A549 (cell line): Measurements from ENCODE around the gene DDX43. TPM values are rescaled to one million over a fixed set of nuclear protein-coding genes. Genes with fewer than 3 reads are reported as not detected.

Source experiments
- ATAC-seq, 2 experiments: fragments of 200-7000 bp in 1 of 2; fragments of >200 bp in 1 of 2; cut with Nextera tagmentation in 1 of 2; cut with Tn5 transposase in 1 of 2; 3 replicates each; pipeline versions ENCODE4 v1.8.0 to v1.9.1; 2018 to 2020; ENCODE audit warnings: mild to moderate bottlenecking in 1 of 2, moderate library complexity in 1 of 2
- CTCF ChIA-PET: fragments of 300-600 bp; sonication (Branson Sonifier 250); formaldehyde crosslinking; extraction: SDS; loops from one replicate; lab custom pipeline; 2021; ENCODE audit warnings: antibody characterized with exemption, inconsistent platforms; lab: Yijun Ruan, JAX
- POLR2A ChIA-PET: fragments of 350-600 bp; formaldehyde crosslinking; extraction: SDS; loops from one replicate; lab custom pipeline; 2021; ENCODE audit warnings: antibody characterized with exemption, inconsistent platforms; lab: Yijun Ruan, JAX
- DNase-seq, 2 experiments: peaks; one replicate each; pipeline versions ENCODE4 v3.0.0 to v3.0.0-alpha.2; 2011 to 2016; ENCODE audit warnings: low read depth in 1 of 2, low spot score in 1 of 2
- FAIRE-seq: peaks from 2 replicates; lab custom pipeline; 2011; peaks lifted over from hg19 to GRCh38; lab: Jason Lieb, UNC
- H3K27ac ChIP-seq, 2 experiments: fragments of >200 bp; sonication (Bioruptor Twin); formaldehyde crosslinking; 3 replicates each; pipeline ENCODE4 v1.5.1; 2016 to 2017
- H3K4me1 ChIP-seq: fragments of >200 bp; sonication (Bioruptor Twin); formaldehyde crosslinking; 3 replicates; pipeline ENCODE4 v1.6.1; 2016
- H3K4me2 ChIP-seq: fragments of >200 bp; sonication (Bioruptor Twin); formaldehyde crosslinking; 3 replicates; pipeline ENCODE4 v1.6.1; 2016
- H3K4me3 ChIP-seq: fragments of >200 bp; sonication (Bioruptor Twin); formaldehyde crosslinking; 3 replicates; pipeline ENCODE4 v1.5.1; 2016
- H3K9me3 ChIP-seq: fragments of >200 bp; sonication (Bioruptor Twin); formaldehyde crosslinking; 3 replicates; pipeline ENCODE4 v1.6.1; 2016
- EHMT2 ChIP-seq: fragments of 200-600 bp; sonication (generic); IDR thresholded peaks from 2 replicates; pipeline ENCODE4 v1.6.1; 2016; ENCODE audit warnings: antibody characterized with exemption, low read depth, mild to moderate bottlenecking, moderate library complexity
- EP300 ChIP-seq, 2 experiments: fragments of >200 bp; sonication (Bioruptor Twin); formaldehyde crosslinking; IDR thresholded peaks; 2 replicates in 1 of 2; 3 replicates in 1 of 2; pipeline ENCODE4 v1.6.1; 2016 to 2017
- FOSB ChIP-seq: fragments of 250-450 bp; sonication (Bioruptor Pico); IDR thresholded peaks from 2 replicates; pipeline ENCODE4 v1.5.0; 2020; ENCODE audit warnings: mild to moderate bottlenecking, moderate library complexity
- HES2 ChIP-seq: fragments of >200 bp; sonication (Bioruptor Twin); formaldehyde crosslinking; IDR thresholded peaks from 2 replicates; pipeline ENCODE4 v1.6.1; 2016
- HMGXB4 ChIP-seq: fragments of 250-450 bp; sonication (Bioruptor Pico); IDR thresholded peaks from 2 replicates; pipeline ENCODE4 v1.5.0; 2021; ENCODE audit warnings: mild to moderate bottlenecking, moderate library complexity, borderline replicate concordance
- HOXA7 ChIP-seq: fragments of 250-450 bp; sonication (Bioruptor Pico); IDR thresholded peaks from 2 replicates; pipeline ENCODE4 v1.5.0; 2020; ENCODE audit warnings: mild to moderate bottlenecking, moderate library complexity
- HOXB5 ChIP-seq: fragments of 250-450 bp; sonication (Bioruptor Pico); IDR thresholded peaks from 2 replicates; pipeline ENCODE4 v1.5.0; 2020; ENCODE audit warnings: mild to moderate bottlenecking, moderate library complexity
- JUN ChIP-seq, 2 experiments: fragments of >200 bp; sonication (Bioruptor Twin); formaldehyde crosslinking; IDR thresholded peaks; 2 replicates in 1 of 2; 3 replicates in 1 of 2; pipeline ENCODE4 v1.6.1; 2016 to 2017
- KDM1A ChIP-seq: fragments of 200-600 bp; sonication (generic); IDR thresholded peaks from 2 replicates; pipeline ENCODE4 v1.6.1; 2016; ENCODE audit warnings: low read depth, mild to moderate bottlenecking
- MAZ ChIP-seq: fragments of 150-350 bp; IDR thresholded peaks from 2 replicates; pipeline ENCODE4 v1.6.1; 2014; ENCODE audit warnings: antibody characterized with exemption, low read depth, low read length, borderline replicate concordance
- MYC ChIP-seq: IDR thresholded peaks from 2 replicates; pipeline ENCODE4 v1.6.1; 2012; ENCODE audit warnings: mild to moderate bottlenecking, inconsistent platforms, low read length, improper control_type of control experiment, borderline replicate concordance
- NPAS2 ChIP-seq: fragments of 250-450 bp; sonication (Bioruptor Pico); IDR thresholded peaks from 2 replicates; pipeline ENCODE4 v1.8.0; 2022; ENCODE audit warnings: mild to moderate bottlenecking, moderate library complexity, borderline replicate concordance
- NR3C1 ChIP-seq: fragments of >200 bp; sonication (Bioruptor Twin); formaldehyde crosslinking; IDR thresholded peaks from 3 replicates; pipeline ENCODE4 v1.6.1; 2017
- POLR2A ChIP-seq: IDR thresholded peaks from 2 replicates; pipeline ENCODE4 v1.6.1; 2012; ENCODE audit warnings: mild to moderate bottlenecking, low read length
- RCOR1 ChIP-seq: fragments of 150-350 bp; IDR thresholded peaks from 2 replicates; pipeline ENCODE4 v1.6.1; 2014; ENCODE audit warnings: antibody characterized with exemption, low read length, low read depth
- ZNF302 ChIP-seq: fragments of 250-450 bp; sonication (Bioruptor Pico); IDR thresholded peaks from 2 replicates; pipeline ENCODE4 v1.9.0; 2021; ENCODE audit warnings: inconsistent platforms, mild to moderate bottlenecking, moderate library complexity
- WGBS: methylation state at CpG from one replicate; pipeline ENCODE4 v1.1.6; 2017; ENCODE audit errors: missing lambda C conversion rate; 5-methylcytosine and 5-hydroxymethylcytosine counted together
- polyA plus RNA-seq, 4 experiments: library from polyadenylated mRNA; depleted of rRNA in 3 of 4; stranded (reverse); fragments of >200 nt; fragmentation: RNase III in 1 of 4; extraction: RNeasy Plus Mini Kit Qiagen cat#74134 plus additional on column Dnase treatment in 1 of 4; gene quantifications; 2 replicates in 3 of 4; 3 replicates in 1 of 4; pipeline ENCODE4 v1.2.3, GENCODE V29; 2011 to 2017

DDX43 gene
- polyA plus RNA-seq, 2 of the 4 experiments (the other 2 are of a cell fraction): not detected

DNA sequence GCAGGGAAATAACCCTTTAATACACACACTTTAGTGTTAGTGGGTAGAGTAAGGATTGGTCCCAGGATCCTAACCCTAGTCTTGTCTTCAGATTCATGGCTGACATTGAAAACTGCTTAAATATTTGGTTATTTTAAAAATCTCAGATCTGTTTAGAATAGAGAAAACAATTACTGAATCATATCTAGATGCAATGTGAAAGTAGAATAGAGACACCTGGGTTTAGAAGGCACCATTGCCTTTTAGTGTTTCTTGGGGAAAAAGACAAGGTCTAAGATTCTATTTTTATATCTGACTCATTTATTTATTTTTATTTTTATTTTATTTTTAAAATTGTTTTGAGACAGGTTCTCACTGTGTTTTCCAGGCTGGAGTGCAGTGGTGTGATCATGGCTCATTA is 6.0 kb downstream of the DDX43 start:
- DNase-seq: no peak
- Histone ChIP-seq H3K4me3 (no peak overlapping the region), H3K4me2 (no peak overlapping the region), H3K4me1 (no peaks in the 10 kb centered on the region), H3K9me3 (no peaks in the 10 kb centered on the region), H3K27ac (no peak overlapping the region)
- POLR2A ChIA-PET: no interaction called here
- CTCF ChIA-PET: interaction anchor here (0.7 kb wide), 1 partner anchor 26 kb away, joined by 3 read pairs; no protein-coding TSS in a partner anchor
- TF ChIP-seq NPAS2 (CRISPR knock-in tag) (no peak), ZNF302 (CRISPR knock-in tag) (no peak), NR3C1 (no peak), HES2 (no peak), MYC (no peak), MAZ (no peak), POLR2A (no peak)
- no peak for ATAC-seq
- FAIRE-seq: no peak

- 100% methylated on average over 1 of the region's 1 CpG for WGBS
- CTCF ChIA-PET: no interaction called here
- no peak for FAIRE-seq
Measured at GRCh38 chr6:73409395-73409794, 14.8 kb downstream of the DDX43 start.

DNA sequence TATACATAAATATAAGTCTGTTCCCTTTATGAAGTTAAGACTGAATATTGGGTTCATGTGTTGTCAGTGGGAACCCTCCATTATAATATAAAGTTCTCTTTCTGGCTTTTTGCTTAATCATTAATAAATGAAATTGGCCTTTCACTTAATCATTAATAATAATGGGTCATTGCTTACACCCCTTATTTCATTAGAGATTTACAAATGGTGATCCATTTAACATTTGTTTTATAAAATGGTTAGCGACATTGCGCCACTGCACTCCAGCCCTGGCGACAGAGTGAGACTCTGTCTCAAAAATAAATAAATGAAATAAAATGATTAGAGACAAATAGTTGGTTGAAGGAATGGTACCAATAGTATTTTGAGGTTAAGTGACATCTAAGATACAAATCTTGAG is 18.5 kb downstream of the DDX43 start:
- no peak for TF ChIP-seq KDM1A
- POLR2A ChIA-PET: no interaction called here
- 64% methylated on average over 3 of the region's 3 CpGs for WGBS
- no peak for DNase-seq
- no peak for FAIRE-seq
- H3K4me3 ChIP-seq: no peak overlapping the region
- H3K27ac ChIP-seq: no peak overlapping the region
- H3K4me1 ChIP-seq: no peaks in the 10 kb centered on the region
- no peak overlapping the region for H3K4me2 ChIP-seq
- CTCF ChIA-PET: no interaction called here
- no peak for ATAC-seq
- H3K9me3 ChIP-seq: no peaks in the 10 kb centered on the region

More at GRCh38 chr6:73409395-73409794, 14.8 kb downstream of the DDX43 start:
- DNase-seq: no peak
- H3K4me1 ChIP-seq: no peaks in the 10 kb centered on the region
- no peak overlapping the region for H3K4me2 ChIP-seq
- no peak overlapping the region for H3K4me3 ChIP-seq
- H3K9me3 ChIP-seq: no peaks in the 10 kb centered on the region
- no peak for ATAC-seq
- TF ChIP-seq HOXA7 (CRISPR knock-in tag): no peak
- TF ChIP-seq EHMT2: no peak
- TF ChIP-seq FOSB: no peak
- no peak for TF ChIP-seq HOXB5 (CRISPR knock-in tag)
- no peak for TF ChIP-seq EP300 (IDR thresholded peaks at IDR 0.05)
- TF ChIP-seq HMGXB4: no peak
- no peak for TF ChIP-seq RCOR1
- TF ChIP-seq, all 56 proteins: peak for 0
- POLR2A ChIA-PET: no interaction called here
- no peak overlapping the region for H3K27ac ChIP-seq

- H3K27ac ChIP-seq: no peak overlapping the region
- no peak overlapping the region for H3K4me2 ChIP-seq
- ChIA-PET POLR2A (no interaction called here), CTCF (interaction anchor here (0.6 kb wide), 2 partner anchors 51 to 193 kb away, joined by 3 read pairs; no protein-coding TSS in a partner anchor)
- no peaks in the 10 kb centered on the region for H3K9me3 ChIP-seq
- DNase-seq: no peak
- H3K4me1 ChIP-seq: no peaks in the 10 kb centered on the region
- WGBS: 85% methylated on average over 11 of the region's 11 CpGs
- ATAC-seq: no peak
- H3K4me3 ChIP-seq: no peak overlapping the region
- TF ChIP-seq JUN (IDR thresholded peaks at IDR 0.05): no peak
- TF ChIP-seq, all 56 proteins: peak for 0
- FAIRE-seq: no peak
Measured at GRCh38 chr6:73418081-73418741, 23.6 kb downstream of the DDX43 start.
